DND-41 (cell line): ENCODE results near the gene FTH1.

ENCODE experiments used
- CTCF ChIP-seq: IDR thresholded peaks from 2 replicates; pipeline ENCODE4 v1.5.1; 2012; ENCODE audit warnings: borderline replicate concordance, low read length, moderate library complexity, mild to moderate bottlenecking; ENCODE audit not compliant: poor library complexity, severe bottlenecking; ENCODE audit errors: extremely low read depth
- EZH2 ChIP-seq: IDR thresholded peaks from 3 replicates; pipeline ENCODE4 v1.6.1; 2012; ENCODE audit warnings: borderline replicate concordance, low read depth, mild to moderate bottlenecking, moderate library complexity, low read length, inconsistent platforms; ENCODE audit not compliant: severe bottlenecking

- TF ChIP-seq CTCF, result no peak
- no peak for TF ChIP-seq EZH2
Observed at GRCh38 chr11:62011881-62012280, 44.4 kb upstream of the FTH1 start.
